Panc1 (cell line): Measurements from ENCODE around the gene LRIT1. TPM values are rescaled to one million over a fixed set of nuclear protein-coding genes. Genes with fewer than 3 reads are reported as not detected.
A peak's percentile ranks its signal among the peaks of the same experiment; 100 is the strongest.

Source experiments
- ATAC-seq: fragments of 200-7000 bp; cut with Tn5 transposase; 2 replicates; pipeline ENCODE4 v1.9.1; 2020; ENCODE audit warnings: mild to moderate bottlenecking, moderate library complexity
- BruUV-seq: library from RNA; stranded (reverse); fragments of 400-500 nt; replicated peaks from 2 replicates; lab custom pipeline; 2021; lab: Mats Ljungman, UMichigan
- CTCF ChIA-PET: fragments of 300-600 bp; sonication (Branson Sonifier 250); formaldehyde crosslinking; loops from one replicate; lab custom pipeline; 2022; ENCODE audit warnings: antibody characterized with exemption; lab: Charles Lee
- POLR2A ChIA-PET: fragments of 300-600 bp; sonication (Branson Sonifier 250); formaldehyde crosslinking; loops from one replicate; lab custom pipeline; 2022; ENCODE audit warnings: antibody characterized with exemption; lab: Charles Lee
- DNase-seq: peaks from one replicate; pipeline ENCODE4 v3.0.0-alpha.2; 2010; ENCODE audit warnings: low read depth, low spot score
- H3K27ac ChIP-seq: 2 replicates; pipeline ENCODE4 v1.5.1; 2011; ENCODE audit warnings: mild to moderate bottlenecking, low read length, inconsistent platforms
- H3K27me3 ChIP-seq: fragments of 200-500 bp; sonication (Bioruptor generic); 2 replicates; pipeline ENCODE4 v1.6.0; 2014; ENCODE audit warnings: low read length, inconsistent platforms; ENCODE audit not compliant: control insufficient read depth, insufficient read depth
- H3K36me3 ChIP-seq: fragments of 200-500 bp; sonication (Bioruptor generic); 2 replicates; pipeline ENCODE4 v1.5.1; 2014; ENCODE audit warnings: inconsistent platforms, mild to moderate bottlenecking, low read length, moderate library complexity; ENCODE audit not compliant: control insufficient read depth, insufficient read depth
- H3K4me1 ChIP-seq: 2 replicates; pipeline ENCODE4 v1.5.1; 2011; ENCODE audit warnings: inconsistent platforms, mild to moderate bottlenecking, low read length, moderate library complexity; ENCODE audit not compliant: control insufficient read depth, insufficient read depth
- H3K4me3 ChIP-seq, 2 experiments: 2 replicates each; pipeline ENCODE4 v1.5.1; 2011 to 2012; ENCODE audit warnings: low read depth in 2 of 2, low read length in 2 of 2, mild to moderate bottlenecking in 2 of 2, inconsistent platforms in 1 of 2, moderate library complexity in 1 of 2
- H3K9me3 ChIP-seq: fragments of 200-500 bp; sonication (Bioruptor generic); 2 replicates; pipeline ENCODE4 v1.5.1; 2014; ENCODE audit warnings: low read depth, mild to moderate bottlenecking, inconsistent platforms, low read length, moderate library complexity; ENCODE audit not compliant: control insufficient read depth, insufficient read depth
- POLR2AphosphoS5 ChIP-seq: IDR thresholded peaks from 2 replicates; pipeline ENCODE4 v1.6.1; 2012; ENCODE audit warnings: mild to moderate bottlenecking, low read depth, low read length, moderate library complexity
- SIN3A ChIP-seq: IDR thresholded peaks from 2 replicates; pipeline ENCODE4 v1.6.1; 2012; ENCODE audit warnings: low read depth, mild to moderate bottlenecking, low read length, moderate library complexity, borderline replicate concordance; ENCODE audit not compliant: insufficient read depth
- TCF7L2 ChIP-seq: IDR thresholded peaks from 2 replicates; pipeline ENCODE4 v1.6.1; 2011; ENCODE audit warnings: mild to moderate bottlenecking, low read depth, low read length, inconsistent platforms
- in situ Hi-C: cut with HindIII; loops from 2 replicates; pipeline ENCODE4 v1.10.0; 2016; ENCODE audit warnings: low sequenced_read_pairs, low pct_unique_long_range_greater_than_20kb
- intact Hi-C: fragments of 100-400 bp; cut with micrococcal nuclease; formaldehyde crosslinking; loops from one replicate; pipeline ENCODE4 v1.10.0; 2022; ENCODE audit not compliant: unreplicated experiment
- total RNA-seq: library from RNA; stranded (reverse); gene quantifications from one replicate; pipeline ENCODE4 v1.2.1, GENCODE V29; 2021; ENCODE audit not compliant: unreplicated experiment
- TF ChIP-seq, protein P1 (sequence below), 2 experiments: IDR thresholded peaks; 2 replicates each; pipeline ENCODE4 v1.6.1; 2011 to 2012; ENCODE audit warnings: low read depth in 2 of 2, control low read depth in 1 of 2, low read length in 1 of 2, mild to moderate bottlenecking in 1 of 2, moderate library complexity in 1 of 2; ENCODE audit not compliant: insufficient read depth in 1 of 2
- TF ChIP-seq, protein P2 (sequence below): fragments of 450-650 bp; IDR thresholded peaks from 2 replicates; pipeline ENCODE4 v1.5.1; 2017; ENCODE audit warnings: mild to moderate bottlenecking

The LRIT1 gene
- total RNA-seq, 1 experiment from 2014 or later = not detected

DNA sequence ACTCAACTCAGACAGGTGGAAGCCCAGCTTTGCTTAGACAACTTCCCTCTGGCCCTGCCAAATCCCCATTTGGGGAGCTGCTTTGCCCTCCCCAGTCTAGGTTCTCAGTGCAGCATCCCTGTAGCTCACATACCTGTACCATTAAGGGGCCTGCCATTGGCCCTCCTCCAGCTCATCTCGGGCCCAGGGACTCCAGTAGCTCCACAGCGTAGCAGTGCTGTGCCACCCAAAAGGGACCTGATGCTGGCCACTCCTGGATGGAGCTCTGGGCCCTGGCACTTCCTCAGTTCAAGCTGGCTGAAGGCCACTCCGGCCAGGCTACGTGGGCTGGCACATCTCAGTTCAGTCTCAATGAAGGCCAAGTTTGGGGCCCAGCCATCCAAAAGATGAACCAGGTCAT lies 7.4 kb downstream of the LRIT1 start:
- DNase-seq (no peak), ATAC-seq (no peak)
- POLR2A ChIA-PET = interaction anchor here (0.6 kb wide), 1 partner anchor 232 kb away, joined by 5 read pairs; no protein-coding TSS in a partner anchor
- BruUV-seq = no TSS peak
- in situ Hi-C loops (no loop called here), intact Hi-C loops (no loop called here)
- H3K36me3 ChIP-seq = no peaks in the 10 kb centered on the region
- H3K4me1 ChIP-seq = no peaks in the 10 kb centered on the region
- TF ChIP-seq, protein P1, sequence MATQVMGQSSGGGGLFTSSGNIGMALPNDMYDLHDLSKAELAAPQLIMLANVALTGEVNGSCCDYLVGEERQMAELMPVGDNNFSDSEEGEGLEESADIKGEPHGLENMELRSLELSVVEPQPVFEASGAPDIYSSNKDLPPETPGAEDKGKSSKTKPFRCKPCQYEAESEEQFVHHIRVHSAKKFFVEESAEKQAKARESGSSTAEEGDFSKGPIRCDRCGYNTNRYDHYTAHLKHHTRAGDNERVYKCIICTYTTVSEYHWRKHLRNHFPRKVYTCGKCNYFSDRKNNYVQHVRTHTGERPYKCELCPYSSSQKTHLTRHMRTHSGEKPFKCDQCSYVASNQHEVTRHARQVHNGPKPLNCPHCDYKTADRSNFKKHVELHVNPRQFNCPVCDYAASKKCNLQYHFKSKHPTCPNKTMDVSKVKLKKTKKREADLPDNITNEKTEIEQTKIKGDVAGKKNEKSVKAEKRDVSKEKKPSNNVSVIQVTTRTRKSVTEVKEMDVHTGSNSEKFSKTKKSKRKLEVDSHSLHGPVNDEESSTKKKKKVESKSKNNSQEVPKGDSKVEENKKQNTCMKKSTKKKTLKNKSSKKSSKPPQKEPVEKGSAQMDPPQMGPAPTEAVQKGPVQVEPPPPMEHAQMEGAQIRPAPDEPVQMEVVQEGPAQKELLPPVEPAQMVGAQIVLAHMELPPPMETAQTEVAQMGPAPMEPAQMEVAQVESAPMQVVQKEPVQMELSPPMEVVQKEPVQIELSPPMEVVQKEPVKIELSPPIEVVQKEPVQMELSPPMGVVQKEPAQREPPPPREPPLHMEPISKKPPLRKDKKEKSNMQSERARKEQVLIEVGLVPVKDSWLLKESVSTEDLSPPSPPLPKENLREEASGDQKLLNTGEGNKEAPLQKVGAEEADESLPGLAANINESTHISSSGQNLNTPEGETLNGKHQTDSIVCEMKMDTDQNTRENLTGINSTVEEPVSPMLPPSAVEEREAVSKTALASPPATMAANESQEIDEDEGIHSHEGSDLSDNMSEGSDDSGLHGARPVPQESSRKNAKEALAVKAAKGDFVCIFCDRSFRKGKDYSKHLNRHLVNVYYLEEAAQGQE (IDR thresholded peaks at IDR 0.05; ENCODE audit: insufficient read depth in 1 of 2, low read depth in 2 of 2, low read length in 1 of 2) = no peak
- TF ChIP-seq POLR2AphosphoS5 (no peak), TCF7L2 (no peak), SIN3A (no peak)
- TF ChIP-seq, protein P2, sequence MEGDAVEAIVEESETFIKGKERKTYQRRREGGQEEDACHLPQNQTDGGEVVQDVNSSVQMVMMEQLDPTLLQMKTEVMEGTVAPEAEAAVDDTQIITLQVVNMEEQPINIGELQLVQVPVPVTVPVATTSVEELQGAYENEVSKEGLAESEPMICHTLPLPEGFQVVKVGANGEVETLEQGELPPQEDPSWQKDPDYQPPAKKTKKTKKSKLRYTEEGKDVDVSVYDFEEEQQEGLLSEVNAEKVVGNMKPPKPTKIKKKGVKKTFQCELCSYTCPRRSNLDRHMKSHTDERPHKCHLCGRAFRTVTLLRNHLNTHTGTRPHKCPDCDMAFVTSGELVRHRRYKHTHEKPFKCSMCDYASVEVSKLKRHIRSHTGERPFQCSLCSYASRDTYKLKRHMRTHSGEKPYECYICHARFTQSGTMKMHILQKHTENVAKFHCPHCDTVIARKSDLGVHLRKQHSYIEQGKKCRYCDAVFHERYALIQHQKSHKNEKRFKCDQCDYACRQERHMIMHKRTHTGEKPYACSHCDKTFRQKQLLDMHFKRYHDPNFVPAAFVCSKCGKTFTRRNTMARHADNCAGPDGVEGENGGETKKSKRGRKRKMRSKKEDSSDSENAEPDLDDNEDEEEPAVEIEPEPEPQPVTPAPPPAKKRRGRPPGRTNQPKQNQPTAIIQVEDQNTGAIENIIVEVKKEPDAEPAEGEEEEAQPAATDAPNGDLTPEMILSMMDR = no peak
- no peak overlapping the region for H3K27ac ChIP-seq
- no peak overlapping the region for H3K4me3 ChIP-seq
- peaks cover 8% of the 10 kb centered on the region; the same call in 1 of the 2 replicates for H3K27me3 ChIP-seq
- CTCF ChIA-PET = interaction anchor here (0.6 kb wide), 1 partner anchor 23 kb away, joined by 3 read pairs; no protein-coding TSS in a partner anchor
- H3K9me3 ChIP-seq = no peaks in the 10 kb centered on the region

DNA sequence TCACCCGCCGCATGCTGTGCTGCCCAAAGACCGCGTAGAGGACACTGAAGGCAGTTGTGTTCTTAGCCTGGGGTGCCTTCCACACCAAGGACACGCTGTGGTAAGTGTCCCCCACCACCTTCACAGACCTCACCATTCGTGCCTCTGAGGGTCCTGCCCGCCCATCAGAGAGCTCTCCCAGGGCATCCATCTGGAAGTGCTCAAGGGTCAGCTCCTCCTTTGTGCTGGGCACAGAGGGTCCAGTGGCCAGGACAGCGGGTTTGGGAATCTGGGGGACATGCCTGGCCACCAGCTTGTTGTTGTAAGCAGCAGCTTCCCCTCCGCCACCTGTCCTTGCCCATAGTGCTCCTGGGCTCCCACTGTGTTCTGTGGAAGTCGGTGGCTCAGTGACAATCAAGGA lies 9.0 kb downstream of the LRIT1 start:
- ATAC-seq = 0 out of 2 replicates have a peak, but pooled peaks have one; percentile 26
- DNase-seq = no peak

More for the DNA sequence above, 9.0 kb downstream of the LRIT1 start:
- in situ Hi-C loops (no loop called here), intact Hi-C loops (no loop called here)
- POLR2A ChIA-PET = no interaction called here
- no peak overlapping the region for H3K4me3 ChIP-seq
- TF ChIP-seq, protein P2 = no peak
- TF ChIP-seq POLR2AphosphoS5 = no peak
- TF ChIP-seq, protein P1 (IDR thresholded peaks at IDR 0.05; ENCODE audit: insufficient read depth in 1 of 2, low read depth in 2 of 2, low read length in 1 of 2) = no peak
- TF ChIP-seq TCF7L2 = no peak
- TF ChIP-seq SIN3A = no peak
- no peaks in the 10 kb centered on the region for H3K4me1 ChIP-seq
- no peak overlapping the region for H3K27ac ChIP-seq
- peaks cover 10% of the 10 kb centered on the region; the same call in 1 of the 2 replicates for H3K27me3 ChIP-seq
- BruUV-seq = no TSS peak
- CTCF ChIA-PET = no interaction called here
- H3K9me3 ChIP-seq = no peaks in the 10 kb centered on the region
- H3K36me3 ChIP-seq = no peaks in the 10 kb centered on the region
